Measurements from ENCODE around the gene RBM12. TPM values are rescaled to one million over a fixed set of nuclear protein-coding genes. Genes with fewer than 3 reads are reported as not detected.

Gene RBM12
- total RNA-seq, 2 experiments from 2014 or later = 66.3 to 152 TPM

DNA sequence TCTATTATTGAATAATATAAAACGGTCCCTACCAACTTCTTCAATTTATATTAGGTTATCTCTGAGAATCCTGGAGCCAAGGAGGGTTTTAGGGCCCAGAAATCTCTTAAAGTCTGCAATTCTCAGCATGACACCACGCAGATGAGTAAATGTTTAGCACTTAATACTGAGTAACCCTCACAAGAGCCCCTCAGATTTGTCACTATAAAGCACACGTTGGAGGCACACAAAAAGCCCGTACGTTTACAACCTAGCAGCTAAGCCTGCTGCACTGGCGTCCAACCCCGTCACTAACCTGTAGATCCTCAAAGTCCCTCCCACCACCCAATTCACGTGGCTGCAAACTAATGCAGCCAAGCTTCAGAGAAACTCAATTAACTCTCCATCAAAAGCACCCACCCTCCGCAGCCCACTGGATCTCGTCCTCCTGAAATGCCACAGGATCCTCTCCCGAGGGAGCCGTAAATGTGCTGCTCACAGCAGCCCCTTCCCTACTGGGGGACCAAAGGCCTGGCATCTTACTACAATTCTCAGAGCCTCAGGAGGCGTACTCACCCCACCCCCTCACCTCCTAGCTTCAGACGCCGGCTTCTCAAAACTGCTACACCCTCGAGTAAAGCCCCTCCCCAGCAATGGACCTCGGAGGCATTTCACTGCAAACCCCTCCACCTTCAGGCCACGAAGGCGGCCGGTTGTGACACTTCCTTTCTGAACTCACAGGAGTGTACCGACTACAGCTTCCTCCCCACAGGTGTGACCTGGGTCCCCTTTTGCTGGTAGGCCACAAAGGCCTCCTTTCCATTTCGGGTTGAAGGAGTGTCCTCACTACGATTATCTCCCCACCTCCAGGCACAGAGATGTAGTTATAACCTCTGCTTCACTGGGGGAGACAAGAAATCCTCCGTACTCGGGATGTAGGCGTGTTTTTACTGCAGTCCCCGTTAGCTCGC is 909 bp downstream of the RBM12 start:
- Histone ChIP-seq H3K4me2 (ENCODE audit: low read length) (peak overlapping the region; percentile 96), H3K4me3 (ENCODE audit: low read depth, low read length, poor library complexity, severe bottlenecking) (peak overlapping the region; percentile 76), H2AFZ (ENCODE audit: low read length) (no peak overlapping the region; the same call in 1 of the 2 replicates), H3K4me1 (ENCODE audit: insufficient read depth, low read length, poor library complexity, severe bottlenecking) (peaks cover 39% of the 10 kb centered on the region), H4K20me1 (ENCODE audit: insufficient read depth, low read length) (peaks cover 45% of the 10 kb centered on the region), H3K79me2 (ENCODE audit: insufficient read depth, low read depth, low read length) (peaks cover 59% of the 10 kb centered on the region), H3K9me2 (ENCODE audit: insufficient read depth, low read length) (no peaks in the 10 kb centered on the region), H3K27ac (ENCODE audit: low read depth, low read length, poor library complexity, severe bottlenecking) (peak overlapping the region; percentile 74), H3K36me3 (ENCODE audit: insufficient read depth, low read length) (peaks cover 47% of the 10 kb centered on the region), H3K9me3 (ENCODE audit: low read length) (no peaks in the 10 kb centered on the region; the same call in 1 of the 2 replicates)
- no TSS peak for BruUV-seq (replicated peaks)
- TF ChIP-seq EZH2phosphoT487 (IDR thresholded peaks at IDR 0.05; ENCODE audit: borderline replicate concordance, low read depth, low read length) = no peak
- TF ChIP-seq, protein P1, sequence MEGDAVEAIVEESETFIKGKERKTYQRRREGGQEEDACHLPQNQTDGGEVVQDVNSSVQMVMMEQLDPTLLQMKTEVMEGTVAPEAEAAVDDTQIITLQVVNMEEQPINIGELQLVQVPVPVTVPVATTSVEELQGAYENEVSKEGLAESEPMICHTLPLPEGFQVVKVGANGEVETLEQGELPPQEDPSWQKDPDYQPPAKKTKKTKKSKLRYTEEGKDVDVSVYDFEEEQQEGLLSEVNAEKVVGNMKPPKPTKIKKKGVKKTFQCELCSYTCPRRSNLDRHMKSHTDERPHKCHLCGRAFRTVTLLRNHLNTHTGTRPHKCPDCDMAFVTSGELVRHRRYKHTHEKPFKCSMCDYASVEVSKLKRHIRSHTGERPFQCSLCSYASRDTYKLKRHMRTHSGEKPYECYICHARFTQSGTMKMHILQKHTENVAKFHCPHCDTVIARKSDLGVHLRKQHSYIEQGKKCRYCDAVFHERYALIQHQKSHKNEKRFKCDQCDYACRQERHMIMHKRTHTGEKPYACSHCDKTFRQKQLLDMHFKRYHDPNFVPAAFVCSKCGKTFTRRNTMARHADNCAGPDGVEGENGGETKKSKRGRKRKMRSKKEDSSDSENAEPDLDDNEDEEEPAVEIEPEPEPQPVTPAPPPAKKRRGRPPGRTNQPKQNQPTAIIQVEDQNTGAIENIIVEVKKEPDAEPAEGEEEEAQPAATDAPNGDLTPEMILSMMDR (conservative IDR thresholded peaks at IDR 0.05; ENCODE audit: low read length) = no peak; the same call in 1 of the 2 replicates
- DNase-seq (ENCODE audit: low spot score) = peak; percentile 87
- intact Hi-C loops (cut with micrococcal nuclease; ENCODE audit: unreplicated experiment) = loop anchor here (1.0 to 10.0 kb wide), 3 partner anchors 46 to 99 kb away; partner anchors contain the start of gene RBM39
- ChIA-PET POLR2A (interaction anchor here (0.6 to 1.3 kb wide), 5 partner anchors 13 to 427 kb away, joined by 3 to 4 read pairs (median 3); no protein-coding TSS in a partner anchor), CTCF (ENCODE audit: unreplicated experiment) (no interaction called here)

DNA sequence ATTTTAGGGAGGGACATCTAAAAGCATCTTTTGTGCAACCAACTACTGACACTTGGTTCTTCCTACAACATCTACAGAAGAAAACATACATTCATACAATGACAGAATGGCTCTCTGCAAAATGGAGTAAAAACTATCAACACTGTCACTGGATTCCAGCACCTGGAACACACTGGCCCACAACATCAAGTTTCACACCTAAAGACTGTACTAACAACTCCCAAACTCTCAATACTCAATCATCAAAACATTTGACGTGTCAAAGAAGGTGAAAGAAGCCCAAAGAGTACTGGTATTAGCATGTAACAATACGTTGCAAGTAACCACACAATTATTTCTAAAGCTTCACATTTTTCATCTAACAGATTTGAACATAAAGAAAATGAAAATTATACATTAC is 2.1 kb downstream of the RBM12 start:
- intact Hi-C loops (cut with micrococcal nuclease; ENCODE audit: unreplicated experiment) = loop anchor here (5.0 to 10.0 kb wide), 2 partner anchors 80 to 98 kb away; partner anchors contain the start of gene RBM39
- Histone ChIP-seq H3K36me3 (ENCODE audit: insufficient read depth, low read length) (peaks cover 46% of the 10 kb centered on the region), H3K27ac (ENCODE audit: low read depth, low read length, poor library complexity, severe bottlenecking) (no peak overlapping the region), H3K4me1 (ENCODE audit: insufficient read depth, low read length, poor library complexity, severe bottlenecking) (peaks cover 39% of the 10 kb centered on the region), H4K20me1 (ENCODE audit: insufficient read depth, low read length) (peaks cover 50% of the 10 kb centered on the region), H3K4me2 (ENCODE audit: low read length) (peak overlapping the region; percentile 96), H2AFZ (ENCODE audit: low read length) (no peak overlapping the region), H3K79me2 (ENCODE audit: insufficient read depth, low read depth, low read length) (peaks cover 72% of the 10 kb centered on the region), H3K9me2 (ENCODE audit: insufficient read depth, low read length) (no peaks in the 10 kb centered on the region), H3K9me3 (ENCODE audit: low read length) (no peaks in the 10 kb centered on the region; the same call in 1 of the 2 replicates), H3K4me3 (ENCODE audit: low read depth, low read length, poor library complexity, severe bottlenecking) (peak overlapping the region; percentile 76)
- no peak for DNase-seq (ENCODE audit: low spot score)
- ChIA-PET POLR2A (interaction anchor here (0.5 kb wide), 1 partner anchor 31 kb away, joined by 3 read pairs; no protein-coding TSS in a partner anchor), CTCF (ENCODE audit: unreplicated experiment) (no interaction called here)
- TF ChIP-seq EZH2phosphoT487 (IDR thresholded peaks at IDR 0.05; ENCODE audit: borderline replicate concordance, low read depth, low read length) = no peak
- TF ChIP-seq, protein P1 (conservative IDR thresholded peaks at IDR 0.05; ENCODE audit: low read length) = no peak
- no TSS peak for BruUV-seq (replicated peaks)

Data from OCI-LY7 (cell line).